K562 (cell line): Measurements from ENCODE around the gene DDX60. TPM values are rescaled to one million over a fixed set of nuclear protein-coding genes. Genes with fewer than 3 reads are reported as not detected.

Experiments used
- ATAC-seq: fragments of 200-7000 bp; cut with Tn5 transposase; 3 replicates; pipeline ENCODE4 v1.9.1; 2020; ENCODE audit warnings: moderate library complexity
- BruUV-seq: library from RNA; stranded (reverse); fragments of 400-500 nt; replicated peaks from 2 replicates; lab custom pipeline; 2021; lab: Mats Ljungman, UMichigan
- CTCF ChIA-PET: fragments of 300-600 bp; formaldehyde crosslinking; extraction: SDS; loops from one replicate; lab custom pipeline; 2021; ENCODE audit warnings: low intra/inter-chr PET ratio; lab: Yijun Ruan, JAX
- POLR2A ChIA-PET: fragments of 300-600, 350-650 bp; sonication (Branson Sonifier 250); formaldehyde crosslinking; extraction: SDS; loops from one replicate; lab custom pipeline; 2021; ENCODE audit warnings: antibody characterized with exemption, inconsistent platforms; lab: Yijun Ruan, JAX
- DNase-seq, 4 experiments: peaks; one replicate each; pipeline versions ENCODE4 v3.0.0 to v3.0.0-alpha.2; 2011 to 2018; ENCODE audit warnings: low spot score in 3 of 4, mixed read lengths in 3 of 4; ENCODE audit errors: extremely low read depth in 1 of 4
- FAIRE-seq: peaks from 2 replicates; lab custom pipeline; 2011; peaks lifted over from hg19 to GRCh38; lab: Jason Lieb, UNC
- H2AFZ ChIP-seq: 2 replicates; pipeline ENCODE4 v1.6.0; 2011; ENCODE audit warnings: low read depth, low read length, control low read depth, inconsistent platforms
- H3K27ac ChIP-seq: fragments of 200-600 bp; 3 replicates; pipeline ENCODE4 v1.8.0; 2011; ENCODE audit warnings: low read depth, mild to moderate bottlenecking, control low read depth, inconsistent platforms, low read length, moderate library complexity, mixed read lengths; ENCODE audit errors: extremely low read depth
- H3K27me3 ChIP-seq, 2 experiments: fragments of 300-600 bp in 1 of 2; 2 replicates in 1 of 2; 3 replicates in 1 of 2; pipeline versions ENCODE4 v1.6.0 to v1.8.0; 2011; ENCODE audit warnings: inconsistent platforms in 2 of 2, low read length in 2 of 2, mild to moderate bottlenecking in 1 of 2, mixed read lengths in 1 of 2, moderate library complexity in 1 of 2; ENCODE audit not compliant: control insufficient read depth in 2 of 2, insufficient read depth in 2 of 2
- H3K36me3 ChIP-seq: fragments of 300-600 bp; 3 replicates; pipeline ENCODE4 v1.8.0; 2011; ENCODE audit warnings: mild to moderate bottlenecking, low read length, inconsistent platforms; ENCODE audit not compliant: control insufficient read depth, insufficient read depth
- H3K4me1 ChIP-seq, 2 experiments: fragments of 200-600 bp in 1 of 2; replicated peaks in 1 of 2; 2 replicates in 1 of 2; 3 replicates in 1 of 2; pipeline versions ENCODE4 v1.5.1 to v1.8.0; 2011; ENCODE audit warnings: inconsistent platforms in 2 of 2, low read length in 2 of 2, mild to moderate bottlenecking in 1 of 2, mixed read lengths in 1 of 2, moderate library complexity in 1 of 2; ENCODE audit not compliant: control insufficient read depth in 2 of 2, insufficient read depth in 2 of 2
- H3K4me2 ChIP-seq: 2 replicates; pipeline ENCODE4 v1.6.1; 2011; ENCODE audit warnings: low read length, control low read depth, inconsistent platforms, mixed read lengths; ENCODE audit not compliant: insufficient read depth
- H3K4me3 ChIP-seq: fragments of 200-600 bp; sonication (generic), shearing (Covaris generic); 2 replicates; pipeline ENCODE4 v1.5.1; 2016; ENCODE audit warnings: control low read depth, inconsistent platforms
- H3K79me2 ChIP-seq: fragments of 200-600 bp; 3 replicates; pipeline ENCODE4 v1.8.0; 2011; ENCODE audit warnings: low read length, inconsistent platforms; ENCODE audit not compliant: control insufficient read depth, insufficient read depth
- H3K9ac ChIP-seq, 2 experiments: 2 replicates each; pipeline versions ENCODE4 v1.6.0 to v1.6.1; 2011; ENCODE audit warnings: low read depth in 2 of 2, low read length in 2 of 2, control low read depth in 1 of 2, inconsistent platforms in 1 of 2, mild to moderate bottlenecking in 1 of 2, mixed read lengths in 1 of 2; ENCODE audit not compliant: insufficient read depth in 1 of 2
- H3K9me1 ChIP-seq: one replicate; pipeline ENCODE4 v1.6.0; 2011; ENCODE audit warnings: inconsistent platforms, mild to moderate bottlenecking, low read length, moderate library complexity; ENCODE audit not compliant: control insufficient read depth, insufficient read depth
- H3K9me3 ChIP-seq: replicated peaks from 2 replicates; pipeline ENCODE4 v1.5.1; 2011; ENCODE audit warnings: low read depth, low read length, inconsistent platforms; ENCODE audit not compliant: control insufficient read depth, insufficient read depth
- H4K20me1 ChIP-seq: replicated peaks from 2 replicates; pipeline ENCODE4 v1.6.1; 2011; ENCODE audit warnings: low read length, inconsistent platforms, mixed read lengths; ENCODE audit not compliant: control insufficient read depth, insufficient read depth
- CBX5 ChIP-seq: IDR thresholded peaks from 2 replicates; pipeline ENCODE4 v1.6.1; 2014; ENCODE audit warnings: low read depth, borderline replicate concordance
- CCNT2 ChIP-seq: IDR thresholded peaks from 2 replicates; pipeline ENCODE4 v1.6.1; 2011; ENCODE audit warnings: borderline replicate concordance, low read depth, mild to moderate bottlenecking, moderate library complexity, mixed read lengths, low read length; ENCODE audit not compliant: insufficient read length; ENCODE audit errors: extremely low read depth
- ELF1 ChIP-seq: fragments of 200-800 bp; sonication (Bioruptor generic); IDR thresholded peaks from 2 replicates; pipeline ENCODE4 v1.6.1; 2016; ENCODE audit warnings: missing genetic modification characterization, missing compliant biosample characterization
- ZNF444 ChIP-seq: fragments of 250-450 bp; sonication (Bioruptor Pico); IDR thresholded peaks from 2 replicates; pipeline ENCODE4 v1.4.0; 2020; ENCODE audit warnings: mild to moderate bottlenecking, moderate library complexity
- WGBS: fragments of 100-300 bp; shearing (Covaris generic); methylation state at CpG from one replicate; pipeline ENCODE4 v1.1.6; 2016; ENCODE audit warnings: low coverage, mixed read lengths; ENCODE audit not compliant: insufficient coverage; ENCODE audit errors: missing lambda C conversion rate; 5-methylcytosine and 5-hydroxymethylcytosine counted together
- in situ Hi-C: fragments of 300-500 bp; cut with MboI; formaldehyde crosslinking; loops from 4 replicates; pipeline ENCODE4 v1.15.0; 2018; ENCODE audit warnings: inconsistent platforms, mixed read lengths
- intact Hi-C: fragments of 100-400 bp; cut with micrococcal nuclease; formaldehyde crosslinking; loops from 2 replicates; pipeline ENCODE4 v1.14.2; 2022
- polyA plus RNA-seq, 8 experiments: library from polyadenylated mRNA; depleted of rRNA in 4 of 8; stranded (reverse) in 5 of 8; unstranded in 3 of 8; fragments of >200 nt; fragmentation: Nextera tagmentation in 2 of 8; fragmentation: Illumina TruSeq in 1 of 8; extraction: Ambion mirVana in 2 of 8; extraction: Trizol in 1 of 8; gene quantifications; 2 replicates each; pipeline versions ENCODE4 v1.2.1 to v1.2.3, GENCODE V29; 2011 to 2014; ENCODE audit warnings: inconsistent platforms in 1 of 8, missing spikeins in 1 of 8
- total RNA-seq, 7 experiments: library from RNA; depleted of rRNA in 6 of 7; stranded (reverse); fragments of >200 nt in 6 of 7; fragmentation: Illumina TruSeq in 2 of 7; extraction: Trizol in 2 of 7; gene quantifications; 2 replicates each; pipeline versions ENCODE4 v1.2.1 to v1.2.3, GENCODE V29; 2011 to 2021; ENCODE audit warnings: low replicate concordance in 1 of 7
- TF ChIP-seq, protein P1 (sequence below): sonication (generic); formaldehyde crosslinking; IDR thresholded peaks from 2 replicates; pipeline ENCODE4 v1.8.1; 2022; ENCODE audit warnings: missing genetic modification reagents

DDX60 gene
- total and polyA plus RNA-seq, 9 of the 15 experiments (the other 6 are each of a cell fraction or from before 2014, with no cell fraction given), result 0.06 to 0.25 (median 0.13) TPM

DNA sequence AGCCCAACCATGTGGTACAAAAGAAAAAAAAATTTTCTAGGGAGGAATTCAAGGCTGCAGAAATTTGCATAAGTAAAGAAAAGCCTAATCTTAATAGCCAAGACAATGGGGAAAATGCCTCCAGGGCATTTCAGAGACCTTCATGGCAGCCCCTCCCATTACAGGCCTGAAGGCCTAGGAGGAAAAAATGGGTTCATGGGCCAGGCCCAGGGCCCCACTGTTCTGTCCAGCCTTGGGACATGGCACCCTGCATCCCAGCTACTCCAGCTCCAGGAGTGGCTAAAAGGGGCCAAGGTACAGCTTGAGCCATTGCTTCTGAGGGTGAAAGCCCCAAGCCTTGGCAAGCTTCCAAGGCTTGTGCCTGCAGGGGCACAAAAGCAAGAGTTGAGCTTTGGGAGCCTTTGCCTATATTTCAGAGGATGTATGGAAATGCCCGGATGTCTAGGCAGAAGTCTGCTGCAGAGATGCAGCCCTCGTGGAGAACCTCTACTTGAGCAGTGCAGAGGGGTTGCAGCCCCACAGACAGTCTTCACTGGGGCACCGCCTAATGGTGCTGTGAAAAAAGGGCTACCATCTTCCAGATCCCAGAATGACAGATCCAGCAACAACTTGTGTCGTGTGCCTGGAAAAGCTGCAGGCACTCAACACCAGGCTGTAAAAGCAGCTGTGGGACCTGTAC, 115.2 kb downstream of the DDX60 start:
- no peak for FAIRE-seq
- WGBS, result 0% methylated on average over 4 of the region's 4 CpGs

More for the DNA sequence above, 115.2 kb downstream of the DDX60 start:
- H3K27me3 ChIP-seq, result no peaks in the 10 kb centered on the region
- H3K36me3 ChIP-seq, result no peaks in the 10 kb centered on the region
- H3K9ac ChIP-seq, result no peak overlapping the region
- H3K4me3 ChIP-seq, result no peak overlapping the region
- POLR2A ChIA-PET, result no interaction called here
- H3K9me1 ChIP-seq, result no peaks in the 10 kb centered on the region
- CTCF ChIA-PET, result no interaction called here
- no peak overlapping the region for H2AFZ ChIP-seq
- H4K20me1 ChIP-seq, result no peaks in the 10 kb centered on the region
- DNase-seq (no peak), ATAC-seq (no peak)
- in situ Hi-C loops, result no loop called here
- H3K4me1 ChIP-seq, result no peaks in the 10 kb centered on the region
- no peak overlapping the region for H3K4me2 ChIP-seq
- H3K9me3 ChIP-seq, result no peaks in the 10 kb centered on the region; the same call in none of the 2 replicates
- no peak overlapping the region for H3K27ac ChIP-seq
- intact Hi-C loops, result no loop called here
- no TSS peak for BruUV-seq
- TF ChIP-seq, protein P1, sequence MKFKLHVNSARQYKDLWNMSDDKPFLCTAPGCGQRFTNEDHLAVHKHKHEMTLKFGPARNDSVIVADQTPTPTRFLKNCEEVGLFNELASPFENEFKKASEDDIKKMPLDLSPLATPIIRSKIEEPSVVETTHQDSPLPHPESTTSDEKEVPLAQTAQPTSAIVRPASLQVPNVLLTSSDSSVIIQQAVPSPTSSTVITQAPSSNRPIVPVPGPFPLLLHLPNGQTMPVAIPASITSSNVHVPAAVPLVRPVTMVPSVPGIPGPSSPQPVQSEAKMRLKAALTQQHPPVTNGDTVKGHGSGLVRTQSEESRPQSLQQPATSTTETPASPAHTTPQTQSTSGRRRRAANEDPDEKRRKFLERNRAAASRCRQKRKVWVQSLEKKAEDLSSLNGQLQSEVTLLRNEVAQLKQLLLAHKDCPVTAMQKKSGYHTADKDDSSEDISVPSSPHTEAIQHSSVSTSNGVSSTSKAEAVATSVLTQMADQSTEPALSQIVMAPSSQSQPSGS (CRISPR knock-in tag), result no peak
- TF ChIP-seq ZNF444 (CRISPR knock-in tag) (no peak), CCNT2 (no peak), CBX5 (peak; percentile 42; the same call in 1 of the 2 replicates), ELF1 (no peak)
- TF ChIP-seq, all 486 proteins: peak for 1
- no peaks in the 10 kb centered on the region for H3K79me2 ChIP-seq
